Stimulated activated CD4-positive, alpha-beta T cell treated with anti-CD3 and anti-CD28 coated beads, Interleukin-12 subunit alpha, Interleukin-12 subunit beta, amount 100 ng/mL, for 24 hours (primary cell): ENCODE data around the gene PROB1.
"Not testable (repeated sequence)": the region's sequence is repeated elsewhere in the genome, so short reads cannot be mapped to it uniquely, and the experiment has no call there.

Source experiments
- DNase-seq, 2 experiments: peaks; one replicate each; pipeline ENCODE4 v3.0.0-alpha.2; 2020; ENCODE audit warnings: low read depth in 2 of 2

PROB1 gene

GRCh38 chr5:139414581-139415130, 19.8 kb upstream of the PROB1 start:
- no peak for DNase-seq

GRCh38 chr5:139413963-139414362, 19.1 kb upstream of the PROB1 start:
- DNase-seq = no peak

DNA sequence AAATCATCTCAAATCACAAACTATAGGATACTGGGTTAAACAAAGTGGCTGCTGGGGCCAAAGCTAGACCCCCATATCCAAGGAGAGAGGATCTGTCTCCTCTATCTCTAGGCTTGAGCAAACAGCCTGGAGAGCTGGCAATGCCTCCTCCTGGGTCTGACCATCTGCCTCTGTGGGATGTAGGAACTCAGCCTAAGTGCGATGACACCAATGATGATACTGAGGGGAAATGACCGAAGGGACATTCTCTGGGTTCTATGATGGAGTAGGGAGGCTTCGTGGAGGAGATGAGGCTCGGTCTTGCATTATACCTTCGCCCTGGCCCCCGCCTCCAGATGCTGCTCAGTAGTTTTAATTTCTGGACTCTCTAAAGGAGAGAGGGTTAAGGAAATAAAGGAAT, 18.2 kb upstream of the PROB1 start:
- DNase-seq = no peak

DNA sequence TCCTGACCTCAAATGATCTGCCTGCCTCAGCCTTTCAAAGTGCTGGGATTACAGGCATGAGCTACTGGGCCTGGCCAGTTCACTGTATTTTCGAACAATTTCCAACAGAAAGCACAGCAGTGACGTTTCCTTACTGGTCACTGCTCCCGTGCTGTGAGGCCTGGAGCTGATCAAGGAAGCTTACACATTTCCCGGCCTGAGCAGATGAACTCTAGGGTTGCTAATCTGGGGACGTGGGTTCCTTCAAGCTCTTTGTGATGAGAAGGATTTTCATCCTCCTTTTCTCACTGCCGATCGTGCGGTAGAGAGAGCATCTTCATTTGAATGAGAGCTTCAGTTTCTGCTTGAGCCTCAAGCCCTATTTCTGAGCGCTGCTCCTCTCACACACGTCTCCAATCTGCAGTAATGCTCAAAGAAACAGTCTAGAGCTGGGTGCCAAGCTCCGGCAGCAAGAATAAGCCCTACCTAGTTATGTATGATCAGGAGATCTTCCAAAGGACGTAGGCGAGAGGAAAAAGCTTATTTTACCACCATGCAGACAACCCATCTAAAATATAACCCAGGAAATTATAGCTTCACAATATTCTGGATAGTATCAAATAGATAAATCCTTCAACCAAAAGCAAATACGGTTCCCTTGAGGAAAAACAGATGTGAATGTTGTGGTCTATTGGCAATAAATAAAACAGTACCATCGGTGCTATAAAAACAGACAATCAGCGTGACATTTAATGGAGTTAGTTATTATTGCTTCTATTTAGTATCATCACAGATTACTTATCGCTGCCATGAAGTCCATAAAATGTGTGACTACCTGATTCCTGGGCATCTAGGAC, 16.3 kb upstream of the PROB1 start:
- no peak for DNase-seq

DNA sequence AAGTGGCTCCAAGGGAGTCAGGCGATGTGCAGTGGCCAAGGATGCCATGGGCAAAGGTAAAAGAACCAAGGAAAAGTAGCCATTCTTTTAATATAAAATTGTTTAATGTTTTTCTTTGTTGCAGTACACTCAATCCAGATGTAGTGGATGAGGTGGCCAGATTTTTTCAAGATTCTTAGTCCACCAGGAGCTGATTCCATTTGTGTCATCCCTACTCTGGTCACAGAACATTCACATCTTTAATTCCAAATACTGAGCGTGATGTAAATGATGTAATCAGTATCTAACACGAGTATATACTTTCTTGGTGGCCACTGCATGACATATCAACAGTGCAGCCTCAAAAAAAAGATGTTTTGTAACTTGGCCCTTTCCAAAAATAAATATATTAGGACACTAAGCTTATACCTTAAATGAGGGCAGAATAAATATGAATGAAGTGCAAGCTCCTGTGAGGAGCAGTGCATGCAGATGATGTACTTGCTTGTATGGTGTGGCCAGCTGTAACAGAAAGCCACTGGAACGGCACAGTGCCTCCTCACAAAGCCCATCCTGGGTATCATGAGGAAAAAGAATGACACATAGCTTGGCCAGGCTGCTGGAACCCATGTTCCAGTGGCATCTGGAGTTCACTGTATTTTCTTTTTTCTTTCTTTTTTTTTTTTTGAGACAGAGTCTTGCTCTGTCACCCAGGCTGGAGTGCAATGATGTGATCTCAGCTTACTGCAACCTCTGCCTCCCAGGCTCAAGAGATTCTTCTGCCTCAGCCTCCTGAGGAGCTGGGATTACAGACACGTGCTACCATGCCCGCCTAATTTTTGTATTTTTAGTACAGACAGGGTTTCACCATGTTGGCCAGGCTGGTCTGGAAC, 15.5 kb upstream of the PROB1 start:
- DNase-seq = no peak

DNA sequence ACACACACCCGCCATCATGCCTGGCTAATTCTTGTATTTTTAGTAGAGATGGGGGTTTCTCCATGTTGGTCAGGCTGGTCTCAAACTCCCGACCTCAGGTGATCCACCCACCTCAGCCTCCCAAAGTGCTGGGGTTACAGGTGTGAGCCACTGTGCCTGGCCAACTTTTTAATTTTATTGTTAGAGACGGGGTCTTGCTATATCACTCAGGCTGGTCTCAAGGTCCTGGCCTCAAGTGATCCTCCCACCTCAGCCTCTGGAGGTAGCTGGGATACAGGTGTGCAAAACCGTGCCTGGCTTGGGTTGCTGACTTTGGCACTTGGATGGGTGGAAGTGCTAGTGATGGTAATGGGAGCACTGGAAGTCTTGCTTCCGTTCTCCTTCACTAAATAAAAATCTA, 14.2 kb upstream of the PROB1 start:
- not testable (repeated sequence) for DNase-seq

DNA sequence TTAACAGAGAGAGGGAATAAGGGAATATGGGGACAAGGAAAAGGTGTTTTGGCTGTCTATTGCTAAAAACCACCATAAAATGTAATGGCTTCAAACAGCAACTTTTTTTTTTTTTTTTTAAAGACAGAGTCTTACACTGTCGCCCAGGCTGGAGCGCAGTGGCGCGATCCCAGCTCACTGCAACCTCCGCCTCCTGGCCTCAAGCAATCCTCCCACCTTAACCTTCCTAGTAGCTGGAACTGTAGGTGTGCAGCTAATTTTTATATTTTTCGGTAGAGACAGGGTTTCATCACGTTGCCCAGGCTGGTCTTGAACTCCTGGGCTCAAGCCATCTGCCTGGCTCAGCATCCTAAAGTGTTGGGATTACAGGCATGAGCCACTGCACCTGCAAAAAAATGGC, 13.3 kb upstream of the PROB1 start:
- no peak for DNase-seq

GRCh38 chr5:139407517-139407916, 12.6 kb upstream of the PROB1 start:
- DNase-seq = no peak

DNA sequence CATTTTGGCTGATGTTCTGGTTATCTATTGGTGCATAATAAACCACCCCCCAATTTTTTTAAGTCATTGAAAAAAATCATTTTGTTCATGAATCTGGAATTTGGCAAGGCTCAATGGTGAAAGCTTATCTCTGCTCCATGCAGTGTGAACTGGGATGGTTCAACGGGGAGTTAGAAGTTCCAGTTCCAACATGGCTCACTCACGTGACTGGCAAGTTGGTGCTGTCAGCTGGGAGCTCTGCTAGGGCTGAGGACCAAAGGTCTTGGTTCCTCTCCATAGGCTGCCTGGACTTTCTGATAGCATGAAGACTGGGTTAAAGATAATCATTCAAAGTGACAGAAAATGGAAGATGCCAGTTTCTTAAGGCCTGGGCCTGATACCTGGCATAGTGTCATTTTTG, 12.1 kb upstream of the PROB1 start:
- no peak for DNase-seq

- no peak for DNase-seq
Measured at GRCh38 chr5:139404484-139404840, 9.6 kb upstream of the PROB1 start.

GRCh38 chr5:139403787-139404483, 9.0 kb upstream of the PROB1 start, which contains the start of gene SPATA24:
SPATA24 (minus strand) TSS chr5:139404089; CDS start chr5:139404060, 29 bp downstream.
- peak; percentile 96 to 98 for DNase-seq

GRCh38 chr5:139403418-139403786, 8.5 kb upstream of the PROB1 start:
- DNase-seq = no peak

- DNase-seq = no peak
Measured at GRCh38 chr5:139402561-139403158, 7.8 kb upstream of the PROB1 start.

DNA sequence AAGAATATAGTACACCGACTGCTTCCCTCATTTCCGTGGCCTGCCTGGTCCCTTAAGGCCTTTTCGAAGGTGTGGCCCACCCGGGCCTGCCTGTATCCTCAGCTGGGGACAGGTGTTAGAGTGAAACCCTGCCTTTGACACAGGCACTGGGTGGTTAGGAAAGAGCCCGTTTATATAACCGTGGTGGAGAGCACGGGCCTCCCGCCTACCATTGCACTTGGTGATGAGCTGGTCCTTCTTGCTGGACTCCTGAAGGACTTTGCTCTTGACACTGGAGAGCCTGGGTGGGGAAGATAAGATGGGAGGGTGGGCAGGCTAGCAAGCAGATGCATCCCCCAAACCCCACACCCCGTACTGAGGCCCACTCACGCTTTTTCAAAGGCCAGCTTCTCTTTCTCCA, 6.6 kb upstream of the PROB1 start:
- DNase-seq = no peak

- no peak for DNase-seq
Measured at GRCh38 chr5:139399501-139400121, 4.7 kb upstream of the PROB1 start.

- no peak for DNase-seq
Measured at GRCh38 chr5:139397921-139398320, 3.0 kb upstream of the PROB1 start.

DNA sequence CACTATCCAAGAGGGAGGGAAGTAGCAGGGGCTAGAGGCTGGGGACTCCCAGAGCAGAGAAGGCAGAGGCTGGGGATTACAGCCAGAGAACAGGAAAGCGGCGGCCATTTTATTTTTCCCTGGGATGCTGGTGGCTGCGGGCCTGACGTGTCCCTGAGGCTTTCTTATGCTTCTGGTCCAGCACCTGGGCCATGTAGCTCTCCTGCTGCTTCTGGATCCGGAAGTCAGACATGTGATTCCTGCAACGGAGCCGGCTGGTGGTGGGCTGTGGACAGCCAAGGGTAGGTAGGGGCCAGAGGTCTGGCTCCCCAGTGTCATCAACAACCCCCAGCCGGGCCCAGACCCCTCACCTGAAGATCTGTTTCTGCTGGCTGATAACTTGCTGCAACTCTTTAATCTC, 1.8 kb upstream of the PROB1 start:
- DNase-seq = no peak

DNA sequence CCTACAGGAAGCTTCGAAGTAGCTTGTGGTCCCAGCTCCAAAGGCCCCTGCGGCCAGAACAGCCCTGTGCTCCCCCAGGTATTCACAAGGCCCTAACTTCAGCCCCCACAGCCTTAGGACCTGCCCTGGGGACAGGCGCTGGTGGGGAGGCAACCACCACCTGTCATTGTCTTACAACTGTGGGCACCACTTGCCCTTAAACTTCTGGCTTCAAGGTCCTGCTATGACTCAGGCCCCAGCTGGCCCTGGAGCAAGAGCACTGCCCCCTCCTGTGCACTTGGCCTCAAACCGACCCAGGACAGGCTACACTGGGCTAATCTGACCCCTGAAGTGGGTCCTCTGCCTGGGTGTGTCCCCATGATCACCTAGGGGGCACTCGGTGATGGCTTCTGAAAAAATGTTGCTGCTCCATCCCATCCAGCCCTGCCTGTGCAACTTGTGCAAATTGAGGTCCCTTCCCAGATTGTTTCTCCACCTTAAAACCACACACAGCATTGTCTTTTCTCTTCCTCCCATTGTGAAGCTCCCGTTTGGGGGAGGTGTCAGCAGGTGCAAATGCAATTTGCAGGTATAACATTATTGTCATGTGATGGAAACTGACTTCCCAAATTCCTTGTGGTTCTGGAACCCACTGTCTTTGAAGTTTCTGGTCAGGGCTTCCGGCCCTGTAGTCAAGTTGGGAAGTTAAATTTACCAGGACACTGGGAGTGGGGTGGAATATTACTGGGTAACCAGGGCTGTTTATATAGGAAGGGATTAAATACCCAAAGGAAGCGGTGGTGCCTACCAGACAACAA, 1.1 kb upstream of the PROB1 start:
- no peak for DNase-seq

DNA sequence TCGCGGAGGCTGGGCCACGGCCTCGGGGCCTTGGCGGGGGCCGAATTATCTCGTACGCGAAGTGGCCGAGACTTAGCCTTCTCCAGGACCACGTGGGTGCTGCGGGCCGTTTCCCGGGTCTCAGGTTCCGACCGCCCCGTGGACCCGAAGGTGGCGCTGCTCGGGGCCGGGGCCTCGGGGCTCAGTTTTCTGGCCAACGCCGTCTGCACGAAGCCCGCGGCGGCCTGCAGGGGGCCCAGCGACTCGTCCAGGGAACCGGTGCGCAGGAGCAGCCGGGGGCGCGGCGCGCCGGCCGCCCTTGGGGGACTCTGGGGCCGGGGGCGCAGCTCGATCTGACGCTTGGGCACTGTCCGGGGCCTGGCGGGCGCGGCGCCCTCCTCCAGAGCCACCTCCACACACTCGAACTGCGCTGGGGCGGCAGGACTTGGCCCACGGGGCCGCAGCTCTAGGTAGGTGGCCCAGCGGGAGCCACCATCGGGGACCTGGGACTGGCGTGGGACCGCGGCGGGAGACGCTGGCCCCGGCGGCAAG, 716 bp downstream of the PROB1 start:
- no peak for DNase-seq

GRCh38 chr5:139393497-139394122, 1.3 kb downstream of the PROB1 start:
- DNase-seq = no peak
